Sigmoid colon (tissue), 4 donors: ENCODE data around the gene NRG2.

Experiments used
- CTCF ChIP-seq, 4 experiments: fragments of 450-650 bp in 3 of 4; fragments of 200-600 bp in 1 of 4; IDR thresholded peaks; one replicate each; pipeline ENCODE4 v1.5.1; 2016 to 2019; ENCODE audit warnings: antibody characterized with exemption in 4 of 4, mild to moderate bottlenecking in 3 of 4, moderate library complexity in 2 of 4
- EP300 ChIP-seq, 4 donors: sonication (generic); formaldehyde crosslinking; IDR thresholded peaks; one replicate each; pipeline ENCODE4 v1.6.1; 2017; ENCODE audit warnings: antibody characterized with exemption in 4 of 4
- POLR2A ChIP-seq, 2 donors: fragments of 450-650 bp; IDR thresholded peaks; one replicate each; pipeline ENCODE4 v1.6.1; 2016; ENCODE audit warnings: antibody characterized with exemption in 2 of 2, mild to moderate bottlenecking in 2 of 2, moderate library complexity in 2 of 2
- POLR2AphosphoS5 ChIP-seq, 4 donors: sonication (generic); formaldehyde crosslinking; IDR thresholded peaks; one replicate each; pipeline ENCODE4 v1.6.1; 2017; ENCODE audit warnings: antibody characterized with exemption in 4 of 4

DNA sequence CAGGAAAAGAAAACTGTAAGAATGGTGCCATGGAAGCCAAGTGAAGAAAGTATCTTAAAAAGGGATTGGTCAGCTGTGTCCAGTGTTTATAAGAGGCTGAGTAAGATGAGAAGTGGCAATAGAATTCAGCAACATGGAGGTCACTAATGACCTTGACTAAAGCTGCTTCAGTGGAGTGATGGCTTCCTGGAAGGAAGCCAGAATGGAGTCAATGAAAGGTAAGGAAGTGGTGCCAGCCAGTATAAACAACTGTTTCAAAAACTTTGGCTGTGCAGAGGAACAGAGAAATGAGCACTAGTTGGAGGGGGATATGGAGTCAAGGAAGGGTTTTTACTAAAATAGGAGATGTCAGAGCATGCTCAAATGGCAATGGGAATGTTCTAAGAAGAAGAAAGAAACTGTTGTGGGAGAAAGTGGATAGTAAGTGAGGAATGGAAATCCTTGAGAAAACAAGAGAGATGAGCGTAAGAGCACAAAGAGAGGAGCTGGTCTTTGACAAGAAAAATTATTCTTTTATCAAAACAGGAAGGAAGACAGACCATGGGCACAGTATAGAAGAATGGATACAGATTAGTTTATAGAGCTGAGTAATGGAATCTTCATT is 11.1 kb upstream of the NRG2 start:
- TF ChIP-seq CTCF (IDR thresholded peaks at IDR 0.05) = no peak
- no peak for TF ChIP-seq POLR2A (IDR thresholded peaks at IDR 0.05)
- no peak for TF ChIP-seq EP300 (IDR thresholded peaks at IDR 0.05)
- TF ChIP-seq POLR2AphosphoS5 (IDR thresholded peaks at IDR 0.05) = no peak
